OCI-LY1 (cell line): ENCODE data around the gene RPS6KA2.

ENCODE experiments used
- EZH2 ChIP-seq: fragments of 200-600 bp; sonication (generic), shearing (Covaris generic); IDR thresholded peaks from 2 replicates; pipeline ENCODE4 v1.8.0; 2017; ENCODE audit warnings: borderline replicate concordance, mixed run types, mild to moderate bottlenecking, antibody characterized with exemption, low read length, moderate library complexity, mixed read lengths
- TF ChIP-seq, protein P1 (sequence below): fragments of 200-600 bp; sonication (generic), shearing (Covaris generic); IDR thresholded peaks from 2 replicates; pipeline ENCODE4 v1.5.1; 2017; ENCODE audit warnings: mild to moderate bottlenecking, antibody characterized with exemption, low read length, moderate library complexity, mixed read lengths

DNA sequence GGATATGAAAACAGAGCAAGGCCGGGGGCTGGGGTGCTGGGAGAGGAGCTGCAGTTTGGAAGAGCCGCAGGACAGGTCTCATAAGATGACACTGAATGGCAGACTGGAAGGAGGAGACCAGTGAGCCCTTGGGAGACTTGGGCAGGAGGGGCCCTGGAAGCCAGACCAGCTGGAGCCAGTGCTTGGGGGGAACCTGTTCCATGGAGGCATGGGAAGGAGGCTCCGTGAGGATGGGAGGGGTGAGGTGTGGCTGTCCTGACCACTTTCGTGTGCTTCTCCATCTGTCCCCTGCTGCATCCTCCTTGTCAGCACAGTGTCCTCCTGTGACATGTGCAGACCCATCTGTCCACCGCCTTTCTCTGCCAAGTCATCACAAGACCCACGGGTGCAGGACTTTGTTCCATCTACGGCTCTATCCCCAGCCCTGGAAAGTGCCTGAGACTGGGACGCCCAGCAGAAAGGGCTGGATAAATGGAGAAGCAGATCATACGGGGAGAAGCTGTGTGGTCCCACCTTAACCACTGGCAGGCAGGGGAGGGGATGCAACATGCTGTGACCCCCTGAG is 159.5 kb downstream of the RPS6KA2 start:
- TF ChIP-seq, protein P1, sequence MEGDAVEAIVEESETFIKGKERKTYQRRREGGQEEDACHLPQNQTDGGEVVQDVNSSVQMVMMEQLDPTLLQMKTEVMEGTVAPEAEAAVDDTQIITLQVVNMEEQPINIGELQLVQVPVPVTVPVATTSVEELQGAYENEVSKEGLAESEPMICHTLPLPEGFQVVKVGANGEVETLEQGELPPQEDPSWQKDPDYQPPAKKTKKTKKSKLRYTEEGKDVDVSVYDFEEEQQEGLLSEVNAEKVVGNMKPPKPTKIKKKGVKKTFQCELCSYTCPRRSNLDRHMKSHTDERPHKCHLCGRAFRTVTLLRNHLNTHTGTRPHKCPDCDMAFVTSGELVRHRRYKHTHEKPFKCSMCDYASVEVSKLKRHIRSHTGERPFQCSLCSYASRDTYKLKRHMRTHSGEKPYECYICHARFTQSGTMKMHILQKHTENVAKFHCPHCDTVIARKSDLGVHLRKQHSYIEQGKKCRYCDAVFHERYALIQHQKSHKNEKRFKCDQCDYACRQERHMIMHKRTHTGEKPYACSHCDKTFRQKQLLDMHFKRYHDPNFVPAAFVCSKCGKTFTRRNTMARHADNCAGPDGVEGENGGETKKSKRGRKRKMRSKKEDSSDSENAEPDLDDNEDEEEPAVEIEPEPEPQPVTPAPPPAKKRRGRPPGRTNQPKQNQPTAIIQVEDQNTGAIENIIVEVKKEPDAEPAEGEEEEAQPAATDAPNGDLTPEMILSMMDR = no peak
- no peak for TF ChIP-seq EZH2
